OCI-LY7 (cell line): ENCODE data around the gene TRA2A. TPM values are rescaled to one million over a fixed set of nuclear protein-coding genes. Genes with fewer than 3 reads are reported as not detected.
A peak's percentile ranks its signal among the peaks of the same experiment; 100 is the strongest.
"Not testable (repeated sequence)": the region's sequence is repeated elsewhere in the genome, so short reads cannot be mapped to it uniquely, and the experiment has no call there.

Experiments used
- BruUV-seq: library from RNA; stranded (reverse); fragments of 400-500 nt; replicated peaks from 2 replicates; lab custom pipeline; 2021; lab: Mats Ljungman, UMichigan
- CTCF ChIA-PET: fragments of 300-600 bp; sonication (Branson Sonifier 250); formaldehyde crosslinking; loops from one replicate; lab custom pipeline; 2022; ENCODE audit warnings: antibody characterized with exemption; ENCODE audit not compliant: unreplicated experiment; lab: Charles Lee
- POLR2A ChIA-PET: fragments of 300-600 bp; sonication (Branson Sonifier 250); formaldehyde crosslinking; loops from one replicate; lab custom pipeline; 2022; ENCODE audit warnings: antibody characterized with exemption; lab: Charles Lee
- DNase-seq: peaks from one replicate; pipeline ENCODE4 v3.0.0-alpha.2; 2015; ENCODE audit warnings: low spot score
- H2AFZ ChIP-seq: fragments of 200-600 bp; sonication (generic), shearing (Covaris generic); 2 replicates; pipeline ENCODE4 v1.6.1; 2014; ENCODE audit warnings: mild to moderate bottlenecking, antibody characterized with exemption, low read length, moderate library complexity
- H3K27ac ChIP-seq: fragments of 200-600 bp; sonication (generic); 2 replicates; pipeline ENCODE4 v1.5.1; 2014; ENCODE audit warnings: mixed run types, low read depth, mild to moderate bottlenecking, moderate library complexity, low read length, inconsistent platforms; ENCODE audit not compliant: poor library complexity, severe bottlenecking
- H3K36me3 ChIP-seq: fragments of 200-600 bp; sonication (generic); 2 replicates; pipeline ENCODE4 v1.6.1; 2014; ENCODE audit warnings: mild to moderate bottlenecking, antibody characterized with exemption, low read length, moderate library complexity, mixed read lengths; ENCODE audit not compliant: insufficient read depth
- H3K4me1 ChIP-seq: fragments of 200-600 bp; sonication (generic); 2 replicates; pipeline ENCODE4 v1.5.1; 2014; ENCODE audit warnings: mild to moderate bottlenecking, low read length; ENCODE audit not compliant: insufficient read depth, poor library complexity, severe bottlenecking
- H3K4me2 ChIP-seq: fragments of 200-600 bp; sonication (generic); 2 replicates; pipeline ENCODE4 v1.6.1; 2014; ENCODE audit warnings: mild to moderate bottlenecking, low read length
- H3K4me3 ChIP-seq: fragments of 200-600 bp; sonication (generic); 2 replicates; pipeline ENCODE4 v1.5.1; 2014; ENCODE audit warnings: mild to moderate bottlenecking, low read depth, low read length; ENCODE audit not compliant: poor library complexity, severe bottlenecking
- H3K79me2 ChIP-seq: fragments of 200-600 bp; sonication (generic); 2 replicates; pipeline ENCODE4 v1.6.1; 2016; ENCODE audit warnings: low read depth, mild to moderate bottlenecking, low read length, moderate library complexity, mixed read lengths; ENCODE audit not compliant: insufficient read depth
- H3K9me2 ChIP-seq: fragments of 200-600 bp; sonication (generic); 2 replicates; pipeline ENCODE4 v1.6.1; 2016; ENCODE audit warnings: mild to moderate bottlenecking, low read length, mixed read lengths; ENCODE audit not compliant: insufficient read depth
- H3K9me3 ChIP-seq: fragments of 200-600 bp; sonication (generic); 2 replicates; pipeline ENCODE4 v1.6.1; 2014; ENCODE audit warnings: mild to moderate bottlenecking, mixed run types, low read length, mixed read lengths
- H4K20me1 ChIP-seq: fragments of 200-600 bp; sonication (generic); 2 replicates; pipeline ENCODE4 v1.6.1; 2014; ENCODE audit warnings: mild to moderate bottlenecking, antibody characterized with exemption, low read length, moderate library complexity, mixed read lengths; ENCODE audit not compliant: insufficient read depth
- EZH2phosphoT487 ChIP-seq: fragments of 200-600 bp; sonication (generic); IDR thresholded peaks from 2 replicates; pipeline ENCODE4 v1.6.1; 2018; ENCODE audit warnings: low read depth, borderline replicate concordance, mild to moderate bottlenecking, mixed run types, antibody characterized with exemption, low read length, moderate library complexity, mixed read lengths
- intact Hi-C: fragments of 100-400 bp; cut with micrococcal nuclease; formaldehyde crosslinking; loops from one replicate; pipeline ENCODE4 v1.10.0; 2022; ENCODE audit not compliant: unreplicated experiment
- total RNA-seq, 2 experiments: library from RNA; depleted of rRNA in 1 of 2; stranded (reverse); fragments of >200 nt in 1 of 2; shearing (Covaris generic) in 1 of 2; gene quantifications; 2 replicates each; pipeline ENCODE4 v1.2.3, GENCODE V29; 2014 to 2022
- TF ChIP-seq, protein P1 (sequence below): fragments of 200-600 bp; sonication (generic); conservative IDR thresholded peaks from 2 replicates; pipeline ENCODE4 v1.5.1; 2014; ENCODE audit warnings: mild to moderate bottlenecking, antibody characterized with exemption, low read length, moderate library complexity, mixed read lengths

The TRA2A gene
- total RNA-seq, 2 experiments from 2014 or later = 41.4 to 129 TPM

DNA sequence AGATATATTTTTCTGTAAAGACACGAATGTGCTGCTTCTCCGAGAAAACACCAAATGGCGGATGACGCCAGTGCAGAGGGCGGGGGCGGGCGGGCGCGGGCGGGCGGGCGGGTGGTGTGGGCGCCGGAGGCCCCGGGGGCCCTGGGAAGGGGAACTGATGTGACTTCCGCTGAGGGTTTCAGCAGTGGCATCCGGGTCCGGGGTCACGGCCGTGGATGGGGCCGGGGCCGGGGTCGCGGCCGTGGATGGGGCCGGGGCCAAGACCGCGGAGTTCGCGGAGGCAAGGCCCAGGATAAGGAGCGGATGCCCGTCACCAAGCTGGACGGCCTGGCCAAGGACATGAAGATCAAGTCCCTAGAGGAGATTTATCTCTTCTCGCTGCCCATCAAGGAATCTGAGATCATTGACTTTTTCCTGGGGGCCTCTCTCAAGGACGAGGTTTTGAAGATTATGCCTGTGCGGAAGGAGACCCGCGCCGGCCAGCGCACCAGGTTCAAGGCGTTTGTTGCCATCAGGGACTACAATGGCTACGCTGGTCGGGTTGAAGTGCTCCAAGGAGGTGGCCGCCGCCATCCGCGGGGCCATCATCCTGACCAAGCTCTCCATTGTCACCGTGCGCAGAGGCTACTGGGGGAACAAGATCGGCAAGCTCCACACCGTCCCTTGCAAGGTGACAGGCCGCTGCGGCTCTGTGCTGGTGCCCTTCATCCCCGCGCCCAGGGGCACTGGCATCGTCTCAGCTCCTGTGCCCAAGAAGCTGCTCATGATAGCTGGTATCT is 41.2 kb downstream of the TRA2A start:
- H3K9me3 ChIP-seq = no peaks in the 10 kb centered on the region
- POLR2A ChIA-PET = interaction anchor here (0.6 to 2.8 kb wide), 19 partner anchors 11 to 147 kb away, joined by 3 to 27 read pairs (median 4); partner anchors contain the start of gene IGF2BP3
- TF ChIP-seq, protein P1, sequence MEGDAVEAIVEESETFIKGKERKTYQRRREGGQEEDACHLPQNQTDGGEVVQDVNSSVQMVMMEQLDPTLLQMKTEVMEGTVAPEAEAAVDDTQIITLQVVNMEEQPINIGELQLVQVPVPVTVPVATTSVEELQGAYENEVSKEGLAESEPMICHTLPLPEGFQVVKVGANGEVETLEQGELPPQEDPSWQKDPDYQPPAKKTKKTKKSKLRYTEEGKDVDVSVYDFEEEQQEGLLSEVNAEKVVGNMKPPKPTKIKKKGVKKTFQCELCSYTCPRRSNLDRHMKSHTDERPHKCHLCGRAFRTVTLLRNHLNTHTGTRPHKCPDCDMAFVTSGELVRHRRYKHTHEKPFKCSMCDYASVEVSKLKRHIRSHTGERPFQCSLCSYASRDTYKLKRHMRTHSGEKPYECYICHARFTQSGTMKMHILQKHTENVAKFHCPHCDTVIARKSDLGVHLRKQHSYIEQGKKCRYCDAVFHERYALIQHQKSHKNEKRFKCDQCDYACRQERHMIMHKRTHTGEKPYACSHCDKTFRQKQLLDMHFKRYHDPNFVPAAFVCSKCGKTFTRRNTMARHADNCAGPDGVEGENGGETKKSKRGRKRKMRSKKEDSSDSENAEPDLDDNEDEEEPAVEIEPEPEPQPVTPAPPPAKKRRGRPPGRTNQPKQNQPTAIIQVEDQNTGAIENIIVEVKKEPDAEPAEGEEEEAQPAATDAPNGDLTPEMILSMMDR = no peak
- TF ChIP-seq EZH2phosphoT487 = no peak
- no peaks in the 10 kb centered on the region for H4K20me1 ChIP-seq
- intact Hi-C loops = loop anchor here (2.0 to 5.0 kb wide), 2 partner anchors 16 to 213 kb away; no protein-coding TSS in a partner anchor
- peak; percentile 85 for DNase-seq
- TSS peak; percentile 90 for BruUV-seq
- peak overlapping the region; percentile 77 for H3K27ac ChIP-seq
- CTCF ChIA-PET = interaction anchor here (0.7 to 1.2 kb wide), 3 partner anchors 60 to 133 kb away, joined by 3 to 5 read pairs (median 3); no protein-coding TSS in a partner anchor
- peaks cover 12% of the 10 kb centered on the region for H3K4me1 ChIP-seq
- H3K9me2 ChIP-seq = no peaks in the 10 kb centered on the region
- peak overlapping the region; percentile 90 for H3K4me2 ChIP-seq
- peak overlapping the region; percentile 92 for H3K4me3 ChIP-seq
- H3K36me3 ChIP-seq = no peaks in the 10 kb centered on the region
- peak overlapping the region; percentile 74 for H2AFZ ChIP-seq
- peaks cover 8% of the 10 kb centered on the region; the same call in 1 of the 2 replicates for H3K79me2 ChIP-seq

DNA sequence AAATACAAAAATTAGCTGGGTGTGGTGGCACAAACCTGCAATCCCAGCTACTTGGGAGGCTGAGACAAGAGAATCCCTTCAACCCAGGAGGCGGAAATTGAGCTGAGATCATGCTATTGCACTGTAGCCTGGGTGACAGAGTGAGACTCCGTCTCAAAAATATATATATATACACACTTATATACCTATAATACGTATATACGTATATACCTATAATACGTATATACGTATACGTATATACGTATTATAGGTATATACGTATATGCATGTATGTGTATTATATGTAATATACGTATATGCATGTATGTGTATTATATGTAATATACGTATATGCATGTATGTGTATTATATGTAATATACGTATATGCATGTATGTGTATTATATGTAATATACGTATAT is 43.1 kb downstream of the TRA2A start:
- H3K9me3 ChIP-seq, intact Hi-C loops, H3K9me2 ChIP-seq, H3K4me2 ChIP-seq, H3K27ac ChIP-seq, H2AFZ ChIP-seq, H3K36me3 ChIP-seq, BruUV-seq, H3K79me2 ChIP-seq, H3K4me3 ChIP-seq, DNase-seq, H4K20me1 ChIP-seq: not testable (repeated sequence)
- CTCF ChIA-PET = interaction anchor here (0.5 kb wide), 1 partner anchor 15 kb away, joined by 3 read pairs; no protein-coding TSS in a partner anchor
- peaks cover 12% of the 10 kb centered on the region for H3K4me1 ChIP-seq
- POLR2A ChIA-PET = interaction anchor here (1.3 kb wide), 1 partner anchor 189 kb away, joined by 9 read pairs; no protein-coding TSS in a partner anchor

DNA sequence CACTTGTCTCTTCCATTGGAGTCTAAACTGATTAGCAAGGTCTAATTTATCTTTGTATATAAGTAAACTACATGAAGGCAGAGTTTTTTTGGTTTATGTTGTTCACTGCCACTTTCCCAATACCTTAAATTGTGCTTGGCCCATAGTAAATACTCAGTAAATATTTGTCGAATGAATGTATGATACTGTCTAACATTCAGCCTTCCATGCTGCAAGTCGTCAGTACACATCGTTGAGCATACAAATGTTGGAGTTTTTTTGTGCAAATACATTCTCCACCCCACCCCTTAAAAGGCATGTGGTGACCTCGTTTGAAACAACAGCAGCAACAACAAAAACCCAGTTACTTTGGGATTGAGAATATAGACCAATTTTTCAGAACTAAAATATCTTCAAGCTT is 44.1 kb downstream of the TRA2A start:
- no TSS peak for BruUV-seq
- ChIA-PET POLR2A (interaction anchor here (0.6 to 1.0 kb wide), 5 partner anchors 8 to 354 kb away, joined by 3 to 4 read pairs (median 4); no protein-coding TSS in a partner anchor), CTCF (no interaction called here)

More for the DNA sequence above, 44.1 kb downstream of the TRA2A start:
- intact Hi-C loops = no loop called here
- no peak for DNase-seq
- Histone ChIP-seq H3K36me3 (no peaks in the 10 kb centered on the region), H3K9me2 (no peaks in the 10 kb centered on the region), H3K27ac (no peak overlapping the region), H3K4me2 (no peak overlapping the region), H3K79me2 (peaks cover 8% of the 10 kb centered on the region; the same call in 1 of the 2 replicates), H3K4me1 (peaks cover 12% of the 10 kb centered on the region), H2AFZ (no peak overlapping the region), H4K20me1 (no peaks in the 10 kb centered on the region), H3K9me3 (no peaks in the 10 kb centered on the region), H3K4me3 (no peak overlapping the region)
- TF ChIP-seq EZH2phosphoT487 = no peak
- TF ChIP-seq, protein P1 = no peak
